Measurements from ENCODE around the gene TOP3B. TPM values are rescaled to one million over a fixed set of nuclear protein-coding genes. Genes with fewer than 3 reads are reported as not detected.

The TOP3B gene
- total RNA-seq, 1 experiment from 2014 or later = 29.1 TPM

DNA sequence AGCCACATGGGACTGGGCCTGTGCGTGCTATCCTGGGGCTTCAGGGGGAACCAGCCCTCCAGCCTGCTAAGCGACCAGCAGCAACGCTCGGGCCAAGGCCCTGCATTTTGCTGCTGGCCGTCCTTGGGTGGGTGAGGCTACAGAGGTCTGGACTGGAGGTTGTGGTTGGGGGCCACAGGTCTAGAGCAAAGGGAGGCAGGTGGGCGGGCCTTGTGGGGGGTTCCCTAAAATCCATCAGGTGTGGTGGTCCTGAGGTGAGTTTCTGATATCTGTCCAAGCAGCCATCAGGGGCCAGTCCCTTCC lies 64.7 kb downstream of the TOP3B start:
- ATAC-seq = no peak
- intact Hi-C loops (cut with micrococcal nuclease; ENCODE audit: unreplicated experiment) = no loop called here

DNA sequence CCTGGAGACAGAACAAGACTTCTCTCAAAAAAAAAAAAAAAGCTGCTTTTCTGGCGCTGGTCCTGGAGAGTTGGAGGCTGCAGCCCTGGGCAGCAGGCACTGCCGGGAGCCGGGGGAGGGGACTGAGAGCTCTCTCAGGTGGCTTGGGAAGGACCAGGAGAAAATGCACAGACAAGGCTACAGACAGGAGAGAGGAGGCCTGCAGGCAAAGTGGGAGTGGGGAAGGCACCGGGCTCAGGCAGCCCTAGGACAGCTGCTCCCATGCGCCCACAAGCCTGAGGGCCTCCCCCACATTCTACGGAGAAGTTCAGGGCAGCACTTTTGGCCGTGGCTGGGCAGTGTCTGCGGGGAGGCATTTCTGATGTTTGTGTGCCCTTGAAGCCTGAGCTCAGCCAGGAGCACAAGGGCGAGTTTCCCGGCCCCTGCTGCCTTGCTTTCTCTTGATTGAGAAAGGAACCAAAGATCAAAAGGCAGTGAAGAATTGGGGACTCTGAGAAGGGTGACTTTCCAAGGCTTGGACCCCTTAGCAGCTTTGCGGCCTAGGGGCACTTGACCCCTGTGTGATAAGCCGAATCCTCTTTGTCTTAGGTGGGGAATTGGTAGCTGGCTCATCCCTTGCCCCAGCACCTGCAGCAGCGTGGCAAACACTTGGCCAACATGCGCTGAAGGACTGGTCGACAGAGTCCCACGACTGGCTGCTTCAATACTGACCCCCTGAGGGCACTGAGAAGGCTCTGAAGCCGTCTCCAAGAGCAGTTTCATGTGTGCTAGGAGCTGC lies 65.2 kb downstream of the TOP3B start:
- H3K4me3 ChIP-seq (ENCODE audit: low read depth in 2 of 2, low read length in 2 of 2) = no peak overlapping the region
- ChIA-PET POLR2A (no interaction called here), CTCF (interaction anchor here (0.9 kb wide), 1 partner anchor 21 kb away, joined by 4 read pairs; no protein-coding TSS in a partner anchor)
- intact Hi-C loops (cut with micrococcal nuclease; ENCODE audit: unreplicated experiment) = no loop called here
- no peaks in the 10 kb centered on the region; the same call in 1 of the 2 replicates for H3K4me1 ChIP-seq (ENCODE audit: control insufficient read depth, insufficient read depth, low read length)
- H3K36me3 ChIP-seq (ENCODE audit: control insufficient read depth, insufficient read depth, low read length) = no peaks in the 10 kb centered on the region
- H3K9me3 ChIP-seq (ENCODE audit: control insufficient read depth, insufficient read depth, low read depth, low read length) = no peaks in the 10 kb centered on the region
- no peaks in the 10 kb centered on the region for H3K27me3 ChIP-seq (ENCODE audit: control insufficient read depth, insufficient read depth, low read length)
- no TSS peak for BruUV-seq (replicated peaks)
- DNase-seq (ENCODE audit: low read depth, low spot score) = no peak
- in situ Hi-C loops (cut with HindIII; ENCODE audit: low pct_unique_long_range_greater_than_20kb, low sequenced_read_pairs) = no loop called here
- H3K27ac ChIP-seq (ENCODE audit: low read length) = no peak overlapping the region
- ATAC-seq = no peak
- TF ChIP-seq POLR2AphosphoS5 (IDR thresholded peaks at IDR 0.05; ENCODE audit: low read depth, low read length) (no peak), TCF7L2 (IDR thresholded peaks at IDR 0.05; ENCODE audit: low read depth, low read length) (no peak), SIN3A (IDR thresholded peaks at IDR 0.05; ENCODE audit: borderline replicate concordance, insufficient read depth, low read depth, low read length) (no peak)
- TF ChIP-seq, protein P1, sequence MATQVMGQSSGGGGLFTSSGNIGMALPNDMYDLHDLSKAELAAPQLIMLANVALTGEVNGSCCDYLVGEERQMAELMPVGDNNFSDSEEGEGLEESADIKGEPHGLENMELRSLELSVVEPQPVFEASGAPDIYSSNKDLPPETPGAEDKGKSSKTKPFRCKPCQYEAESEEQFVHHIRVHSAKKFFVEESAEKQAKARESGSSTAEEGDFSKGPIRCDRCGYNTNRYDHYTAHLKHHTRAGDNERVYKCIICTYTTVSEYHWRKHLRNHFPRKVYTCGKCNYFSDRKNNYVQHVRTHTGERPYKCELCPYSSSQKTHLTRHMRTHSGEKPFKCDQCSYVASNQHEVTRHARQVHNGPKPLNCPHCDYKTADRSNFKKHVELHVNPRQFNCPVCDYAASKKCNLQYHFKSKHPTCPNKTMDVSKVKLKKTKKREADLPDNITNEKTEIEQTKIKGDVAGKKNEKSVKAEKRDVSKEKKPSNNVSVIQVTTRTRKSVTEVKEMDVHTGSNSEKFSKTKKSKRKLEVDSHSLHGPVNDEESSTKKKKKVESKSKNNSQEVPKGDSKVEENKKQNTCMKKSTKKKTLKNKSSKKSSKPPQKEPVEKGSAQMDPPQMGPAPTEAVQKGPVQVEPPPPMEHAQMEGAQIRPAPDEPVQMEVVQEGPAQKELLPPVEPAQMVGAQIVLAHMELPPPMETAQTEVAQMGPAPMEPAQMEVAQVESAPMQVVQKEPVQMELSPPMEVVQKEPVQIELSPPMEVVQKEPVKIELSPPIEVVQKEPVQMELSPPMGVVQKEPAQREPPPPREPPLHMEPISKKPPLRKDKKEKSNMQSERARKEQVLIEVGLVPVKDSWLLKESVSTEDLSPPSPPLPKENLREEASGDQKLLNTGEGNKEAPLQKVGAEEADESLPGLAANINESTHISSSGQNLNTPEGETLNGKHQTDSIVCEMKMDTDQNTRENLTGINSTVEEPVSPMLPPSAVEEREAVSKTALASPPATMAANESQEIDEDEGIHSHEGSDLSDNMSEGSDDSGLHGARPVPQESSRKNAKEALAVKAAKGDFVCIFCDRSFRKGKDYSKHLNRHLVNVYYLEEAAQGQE (IDR thresholded peaks at IDR 0.05; ENCODE audit: insufficient read depth in 1 of 2, low read depth in 2 of 2, low read length in 1 of 2) = no peak
- TF ChIP-seq, protein P2, sequence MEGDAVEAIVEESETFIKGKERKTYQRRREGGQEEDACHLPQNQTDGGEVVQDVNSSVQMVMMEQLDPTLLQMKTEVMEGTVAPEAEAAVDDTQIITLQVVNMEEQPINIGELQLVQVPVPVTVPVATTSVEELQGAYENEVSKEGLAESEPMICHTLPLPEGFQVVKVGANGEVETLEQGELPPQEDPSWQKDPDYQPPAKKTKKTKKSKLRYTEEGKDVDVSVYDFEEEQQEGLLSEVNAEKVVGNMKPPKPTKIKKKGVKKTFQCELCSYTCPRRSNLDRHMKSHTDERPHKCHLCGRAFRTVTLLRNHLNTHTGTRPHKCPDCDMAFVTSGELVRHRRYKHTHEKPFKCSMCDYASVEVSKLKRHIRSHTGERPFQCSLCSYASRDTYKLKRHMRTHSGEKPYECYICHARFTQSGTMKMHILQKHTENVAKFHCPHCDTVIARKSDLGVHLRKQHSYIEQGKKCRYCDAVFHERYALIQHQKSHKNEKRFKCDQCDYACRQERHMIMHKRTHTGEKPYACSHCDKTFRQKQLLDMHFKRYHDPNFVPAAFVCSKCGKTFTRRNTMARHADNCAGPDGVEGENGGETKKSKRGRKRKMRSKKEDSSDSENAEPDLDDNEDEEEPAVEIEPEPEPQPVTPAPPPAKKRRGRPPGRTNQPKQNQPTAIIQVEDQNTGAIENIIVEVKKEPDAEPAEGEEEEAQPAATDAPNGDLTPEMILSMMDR (IDR thresholded peaks at IDR 0.05) = no peak

More for the DNA sequence above, 64.7 kb downstream of the TOP3B start:
- Histone ChIP-seq H3K27me3 (ENCODE audit: control insufficient read depth, insufficient read depth, low read length) (no peaks in the 10 kb centered on the region), H3K9me3 (ENCODE audit: control insufficient read depth, insufficient read depth, low read depth, low read length) (no peaks in the 10 kb centered on the region), H3K4me3 (ENCODE audit: low read depth in 2 of 2, low read length in 2 of 2) (no peak overlapping the region), H3K4me1 (ENCODE audit: control insufficient read depth, insufficient read depth, low read length) (no peaks in the 10 kb centered on the region; the same call in 1 of the 2 replicates), H3K27ac (ENCODE audit: low read length) (no peak overlapping the region), H3K36me3 (ENCODE audit: control insufficient read depth, insufficient read depth, low read length) (no peaks in the 10 kb centered on the region)
- CTCF ChIA-PET = no interaction called here
- DNase-seq (ENCODE audit: low read depth, low spot score) = no peak
- in situ Hi-C loops (cut with HindIII; ENCODE audit: low pct_unique_long_range_greater_than_20kb, low sequenced_read_pairs) = no loop called here
- no TSS peak for BruUV-seq (replicated peaks)
- POLR2A ChIA-PET = no interaction called here
- TF ChIP-seq SIN3A (IDR thresholded peaks at IDR 0.05; ENCODE audit: borderline replicate concordance, insufficient read depth, low read depth, low read length) (no peak), TCF7L2 (IDR thresholded peaks at IDR 0.05; ENCODE audit: low read depth, low read length) (no peak), POLR2AphosphoS5 (IDR thresholded peaks at IDR 0.05; ENCODE audit: low read depth, low read length) (no peak)
- TF ChIP-seq, protein P2 (IDR thresholded peaks at IDR 0.05) = no peak
- TF ChIP-seq, protein P1 (IDR thresholded peaks at IDR 0.05; ENCODE audit: insufficient read depth in 1 of 2, low read depth in 2 of 2, low read length in 1 of 2) = no peak
